ENCODE measurements around the gene SALL1. TPM values are rescaled to one million over a fixed set of nuclear protein-coding genes. Genes with fewer than 3 reads are reported as not detected.

SALL1 gene
- total and polyA plus RNA-seq, 9 of the 15 experiments (the other 6 are each of a cell fraction or from before 2014, with no cell fraction given): not detected

GRCh38 chr16:51134269-51134812 is 16.7 kb downstream of the SALL1 start:
- ChIA-PET POLR2A (interaction anchor here (0.7 kb wide), 1 partner anchor 32 kb away, joined by 3 read pairs; no protein-coding TSS in a partner anchor), CTCF (ENCODE audit: low intra/inter-chr PET ratio) (no interaction called here)
- no peak overlapping the region for H3K9ac ChIP-seq (ENCODE audit: insufficient read depth in 1 of 2, low read depth in 2 of 2, low read length in 2 of 2)
- H2AFZ ChIP-seq (ENCODE audit: low read depth, low read length): no peak overlapping the region
- in situ Hi-C loops (cut with MboI) (no loop called here), intact Hi-C loops (cut with micrococcal nuclease) (no loop called here)
- BruUV-seq (replicated peaks): no TSS peak
- no peaks in the 10 kb centered on the region for H4K20me1 ChIP-seq (replicated peaks; ENCODE audit: control insufficient read depth, insufficient read depth, low read length)
- WGBS (ENCODE audit: insufficient coverage, low coverage, missing lambda C conversion rate): 12% methylated on average over 29 of the region's 44 CpGs
- no peak overlapping the region for H3K4me3 ChIP-seq
- TF ChIP-seq SUPT5H (IDR thresholded peaks at IDR 0.05) (no peak), KAT8 (IDR thresholded peaks at IDR 0.05; ENCODE audit: low read depth) (no peak), BCOR (IDR thresholded peaks at IDR 0.05) (no peak)
- ATAC-seq: no peak
- H3K9me1 ChIP-seq (ENCODE audit: control insufficient read depth, insufficient read depth, low read length): no peaks in the 10 kb centered on the region
- no peak for FAIRE-seq
- H3K36me3 ChIP-seq (ENCODE audit: control insufficient read depth, insufficient read depth, low read length): no peaks in the 10 kb centered on the region
- H3K4me2 ChIP-seq (ENCODE audit: insufficient read depth, low read length): no peak overlapping the region
- DNase-seq (ENCODE audit: extremely low read depth in 1 of 4, low spot score in 3 of 4): no peak
- no peaks in the 10 kb centered on the region for H3K4me1 ChIP-seq (replicated peaks in 1 of 2; ENCODE audit: control insufficient read depth in 2 of 2, insufficient read depth in 2 of 2, low read length in 2 of 2)
- no peaks in the 10 kb centered on the region for H3K79me2 ChIP-seq (ENCODE audit: control insufficient read depth, insufficient read depth, low read length)
- H3K27ac ChIP-seq (ENCODE audit: extremely low read depth, low read depth, low read length): no peak overlapping the region
- H3K9me3 ChIP-seq (replicated peaks; ENCODE audit: control insufficient read depth, insufficient read depth, low read depth, low read length): no peaks in the 10 kb centered on the region
- peaks cover 2 to 24% of the 10 kb centered on the region in 2 experiments; a peak in 3 of 5 replicates for H3K27me3 ChIP-seq (ENCODE audit: control insufficient read depth in 2 of 2, insufficient read depth in 2 of 2, low read length in 2 of 2)

- BruUV-seq (replicated peaks): no TSS peak
- Histone ChIP-seq H3K9me3 (replicated peaks; ENCODE audit: control insufficient read depth, insufficient read depth, low read depth, low read length) (no peaks in the 10 kb centered on the region), H3K9me1 (ENCODE audit: control insufficient read depth, insufficient read depth, low read length) (no peaks in the 10 kb centered on the region), H3K27me3 (ENCODE audit: control insufficient read depth in 2 of 2, insufficient read depth in 2 of 2, low read length in 2 of 2) (peaks cover 2 to 23% of the 10 kb centered on the region in 2 experiments; a peak in 3 of 5 replicates), H3K9ac (ENCODE audit: insufficient read depth in 1 of 2, low read depth in 2 of 2, low read length in 2 of 2) (no peak overlapping the region), H3K4me3 (no peak overlapping the region), H2AFZ (ENCODE audit: low read depth, low read length) (no peak overlapping the region), H3K79me2 (ENCODE audit: control insufficient read depth, insufficient read depth, low read length) (no peaks in the 10 kb centered on the region), H3K36me3 (ENCODE audit: control insufficient read depth, insufficient read depth, low read length) (no peaks in the 10 kb centered on the region), H4K20me1 (replicated peaks; ENCODE audit: control insufficient read depth, insufficient read depth, low read length) (no peaks in the 10 kb centered on the region), H3K4me2 (ENCODE audit: insufficient read depth, low read length) (no peak overlapping the region), H3K4me1 (replicated peaks in 1 of 2; ENCODE audit: control insufficient read depth in 2 of 2, insufficient read depth in 2 of 2, low read length in 2 of 2) (no peaks in the 10 kb centered on the region), H3K27ac (ENCODE audit: extremely low read depth, low read depth, low read length) (no peak overlapping the region)
- DNase-seq (ENCODE audit: extremely low read depth in 1 of 4, low spot score in 3 of 4) (no peak), ATAC-seq (no peak), FAIRE-seq (no peak)
- ChIA-PET CTCF (ENCODE audit: low intra/inter-chr PET ratio) (no interaction called here), POLR2A (no interaction called here)
- intact Hi-C loops (cut with micrococcal nuclease) (no loop called here), in situ Hi-C loops (cut with MboI) (no loop called here)
- TF ChIP-seq COPS2 (conservative IDR thresholded peaks at IDR 0.05) (no peak), ZBED1 (IDR thresholded peaks at IDR 0.05) (no peak), NR3C1 (CRISPR knock-in tag; IDR thresholded peaks at IDR 0.05) (no peak)
- under 1% methylated on average over 12 of the region's 12 CpGs for WGBS (ENCODE audit: insufficient coverage, low coverage, missing lambda C conversion rate)
Measured at GRCh38 chr16:51133688-51134087, 17.4 kb downstream of the SALL1 start.

Data from K562 (cell line).